Measurements from ENCODE around the gene DOK6.
"Not testable (repeated sequence)": the region's sequence is repeated elsewhere in the genome, so short reads cannot be mapped to it uniquely, and the experiment has no call there.

Gene DOK6

GRCh38 chr18:69830189-69830588 lies 429.5 kb downstream of the DOK6 start:
- DNase-seq = no peak

- DNase-seq = not testable (repeated sequence)
Measured at GRCh38 chr18:69834980-69835379, 434.3 kb downstream of the DOK6 start.

GRCh38 chr18:69838003-69838402 lies 437.3 kb downstream of the DOK6 start:
- DNase-seq = no peak

GRCh38 chr18:69838620-69839411 lies 438.1 kb downstream of the DOK6 start:
- peak; percentile 6 for DNase-seq

- DNase-seq = no peak
Measured at GRCh38 chr18:69839497-69839896, 438.8 kb downstream of the DOK6 start.

- no peak for DNase-seq
Measured at GRCh38 chr18:69840001-69840400, 439.3 kb downstream of the DOK6 start.

- DNase-seq = peak; percentile 7
Measured at GRCh38 chr18:69840445-69840844, 439.8 kb downstream of the DOK6 start.

GRCh38 chr18:69841117-69841516 lies 440.4 kb downstream of the DOK6 start:
- no peak for DNase-seq

- DNase-seq = no peak
Measured at GRCh38 chr18:69843015-69843414, 442.3 kb downstream of the DOK6 start.

GRCh38 chr18:69844656-69845055 lies 444.0 kb downstream of the DOK6 start:
- DNase-seq = no peak

GRCh38 chr18:69845593-69846506 lies 445.2 kb downstream of the DOK6 start:
- DNase-seq = peak; percentile 8

GRCh38 chr18:69853051-69853450 lies 452.4 kb downstream of the DOK6 start:
- no peak for DNase-seq

- DNase-seq = no peak
Measured at GRCh38 chr18:69854455-69854854, 453.8 kb downstream of the DOK6 start.

- DNase-seq = no peak
Measured at GRCh38 chr18:69858897-69859296, 458.2 kb downstream of the DOK6 start.

- not testable (repeated sequence) for DNase-seq
Measured at GRCh38 chr18:69864802-69865201, 464.1 kb downstream of the DOK6 start.

- DNase-seq = peak; percentile 49
Measured at GRCh38 chr18:69865776-69866175, 465.1 kb downstream of the DOK6 start.

GRCh38 chr18:69866212-69866611 lies 465.5 kb downstream of the DOK6 start:
- DNase-seq = no peak

- DNase-seq = no peak
Measured at GRCh38 chr18:69870736-69871135, 470.0 kb downstream of the DOK6 start.

- DNase-seq = no peak
Measured at GRCh38 chr18:69871363-69871762, 470.7 kb downstream of the DOK6 start.

- no peak for DNase-seq
Measured at GRCh38 chr18:69872661-69873060, 472.0 kb downstream of the DOK6 start.

- no peak for DNase-seq
Measured at GRCh38 chr18:69874058-69874457, 473.4 kb downstream of the DOK6 start.

- DNase-seq = no peak
Measured at GRCh38 chr18:69876490-69876889, 475.8 kb downstream of the DOK6 start.

- DNase-seq = no peak
Measured at GRCh38 chr18:69878213-69878933, 477.7 kb downstream of the DOK6 start.
